Spinal cord (tissue), 10 donors: ENCODE results near the gene CLIP2. TPM values are rescaled to one million over a fixed set of nuclear protein-coding genes. Genes with fewer than 3 reads are reported as not detected.

Experiments used
- DNase-seq, 6 donors: peaks; one replicate each; pipeline versions ENCODE4 v3.0.0 to v3.0.0-alpha.2; 2013 to 2015; ENCODE audit warnings: low spot score in 6 of 6, low read depth in 4 of 6
- H3K27ac ChIP-seq: one replicate; pipeline ENCODE4 v1.5.1; 2013; ENCODE audit warnings: low read depth, low read length, control low read depth
- H3K27me3 ChIP-seq: one replicate; pipeline ENCODE4 v1.6.1; 2013; ENCODE audit warnings: low read length; ENCODE audit not compliant: control insufficient read depth, insufficient read depth
- H3K36me3 ChIP-seq: one replicate; pipeline ENCODE4 v1.6.1; 2013; ENCODE audit warnings: low read length; ENCODE audit not compliant: control insufficient read depth, insufficient read depth
- H3K4me1 ChIP-seq: one replicate; pipeline ENCODE4 v1.6.1; 2013; ENCODE audit warnings: low read length; ENCODE audit not compliant: control insufficient read depth, insufficient read depth
- H3K4me3 ChIP-seq: one replicate; pipeline ENCODE4 v1.5.1; 2013; ENCODE audit warnings: low read depth, low read length, control low read depth
- H3K9me3 ChIP-seq: one replicate; pipeline ENCODE4 v1.6.1; 2013; ENCODE audit warnings: low read length; ENCODE audit not compliant: control insufficient read depth, insufficient read depth
- WGBS: methylation state at CpG from one replicate; pipeline ENCODE4 v1.1.5; 2013; ENCODE audit warnings: missing lambda C conversion rate; ENCODE audit not compliant: insufficient coverage; 5-methylcytosine and 5-hydroxymethylcytosine counted together
- polyA plus RNA-seq, 2 donors: library from polyadenylated mRNA; unstranded; fragments of 120-200 nt; gene quantifications; one replicate each; pipeline ENCODE4 v1.2.1, GENCODE V29; 2013; ENCODE audit not compliant: insufficient read length in 2 of 2
- total RNA-seq, 2 donors: library from RNA; depleted of rRNA in 1 of 2; stranded (reverse); fragments of 120-200 nt in 1 of 2; fragments of >200 nt in 1 of 2; gene quantifications; one replicate each; pipeline versions ENCODE4 v1.2.3 to v1.2.4, GENCODE V29; 2013 to 2014
- donor health status: healthy.

CLIP2 gene
- total and polyA plus RNA-seq, 4 donors: 34.4 to 110 (median 76.9) TPM

GRCh38 chr7:74292757-74293576 lies 3.8 kb downstream of the CLIP2 start:
- Histone ChIP-seq H3K36me3 (peaks cover 17% of the 10 kb centered on the region), H3K27me3 (no peaks in the 10 kb centered on the region), H3K9me3 (no peaks in the 10 kb centered on the region), H3K4me3 (no peak overlapping the region), H3K4me1 (peaks cover 65% of the 10 kb centered on the region), H3K27ac (peak overlapping the region; percentile 33)
- DNase-seq: no peak
- 60% methylated on average over 9 of the region's 18 CpGs for WGBS

GRCh38 chr7:74293577-74293908 lies 4.3 kb downstream of the CLIP2 start:
- H3K9me3 ChIP-seq: no peaks in the 10 kb centered on the region
- H3K27ac ChIP-seq: no peak overlapping the region
- DNase-seq: no peak
- H3K27me3 ChIP-seq: no peaks in the 10 kb centered on the region
- H3K4me3 ChIP-seq: no peak overlapping the region
- 28% methylated on average over 2 of the region's 4 CpGs for WGBS
- peaks cover 17% of the 10 kb centered on the region for H3K36me3 ChIP-seq
- H3K4me1 ChIP-seq: peaks cover 60% of the 10 kb centered on the region

GRCh38 chr7:74294191-74294998 lies 5.2 kb downstream of the CLIP2 start:
- peak overlapping the region; percentile 45 for H3K27ac ChIP-seq
- no peak overlapping the region for H3K4me3 ChIP-seq
- no peaks in the 10 kb centered on the region for H3K9me3 ChIP-seq
- peaks cover 17% of the 10 kb centered on the region for H3K36me3 ChIP-seq
- DNase-seq: peak in 1 of 6 donors; percentile 49
- WGBS: 46% methylated on average over 13 of the region's 17 CpGs
- H3K27me3 ChIP-seq: no peaks in the 10 kb centered on the region
- H3K4me1 ChIP-seq: peaks cover 54% of the 10 kb centered on the region

- no peaks in the 10 kb centered on the region for H3K9me3 ChIP-seq
- no peak overlapping the region for H3K4me3 ChIP-seq
- WGBS: 90% methylated on average over 10 of the region's 15 CpGs
- H3K36me3 ChIP-seq: peaks cover 16% of the 10 kb centered on the region
- H3K27me3 ChIP-seq: no peaks in the 10 kb centered on the region
- H3K4me1 ChIP-seq: peaks cover 34% of the 10 kb centered on the region
- no peak overlapping the region for H3K27ac ChIP-seq
- DNase-seq: no peak
These were observed 8.5 kb downstream of the CLIP2 start for GRCh38 chr7:74297516-74298233.

DNA sequence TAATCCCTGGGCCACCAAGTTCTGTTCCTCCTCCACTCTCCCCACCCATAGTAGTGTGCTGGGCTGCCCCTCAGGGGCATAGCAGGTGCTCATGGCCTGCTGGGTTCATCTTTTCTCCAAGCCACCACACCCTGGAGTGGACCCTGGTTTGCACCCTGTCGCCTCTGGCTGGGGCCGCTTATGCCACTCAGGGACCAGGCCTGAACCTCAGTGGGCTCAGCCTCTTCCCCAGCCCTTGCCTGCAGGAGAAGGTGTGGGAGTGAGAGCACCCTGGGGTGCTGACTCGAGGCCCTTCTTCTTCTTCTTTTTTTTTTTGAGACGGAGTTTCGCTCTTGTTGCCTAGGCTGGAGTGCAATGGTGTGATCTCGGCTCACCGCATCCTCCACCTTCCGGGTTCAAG lies 10.2 kb downstream of the CLIP2 start:
- H3K27me3 ChIP-seq: no peaks in the 10 kb centered on the region
- no peak for DNase-seq
- H3K36me3 ChIP-seq: peaks cover 14% of the 10 kb centered on the region
- no peak overlapping the region for H3K4me3 ChIP-seq
- H3K27ac ChIP-seq: no peak overlapping the region
- H3K9me3 ChIP-seq: no peaks in the 10 kb centered on the region
- peaks cover 24% of the 10 kb centered on the region for H3K4me1 ChIP-seq
- 100% methylated on average over 4 of the region's 8 CpGs for WGBS

- Histone ChIP-seq H3K27ac (no peak overlapping the region), H3K36me3 (peaks cover 14% of the 10 kb centered on the region), H3K9me3 (no peaks in the 10 kb centered on the region), H3K4me3 (no peak overlapping the region), H3K27me3 (no peaks in the 10 kb centered on the region), H3K4me1 (peaks cover 26% of the 10 kb centered on the region)
- WGBS: no CpG with 5 or more reads among the region's 4 CpGs
- DNase-seq: no peak
These were observed 11.7 kb downstream of the CLIP2 start for GRCh38 chr7:74300926-74301325.

DNA sequence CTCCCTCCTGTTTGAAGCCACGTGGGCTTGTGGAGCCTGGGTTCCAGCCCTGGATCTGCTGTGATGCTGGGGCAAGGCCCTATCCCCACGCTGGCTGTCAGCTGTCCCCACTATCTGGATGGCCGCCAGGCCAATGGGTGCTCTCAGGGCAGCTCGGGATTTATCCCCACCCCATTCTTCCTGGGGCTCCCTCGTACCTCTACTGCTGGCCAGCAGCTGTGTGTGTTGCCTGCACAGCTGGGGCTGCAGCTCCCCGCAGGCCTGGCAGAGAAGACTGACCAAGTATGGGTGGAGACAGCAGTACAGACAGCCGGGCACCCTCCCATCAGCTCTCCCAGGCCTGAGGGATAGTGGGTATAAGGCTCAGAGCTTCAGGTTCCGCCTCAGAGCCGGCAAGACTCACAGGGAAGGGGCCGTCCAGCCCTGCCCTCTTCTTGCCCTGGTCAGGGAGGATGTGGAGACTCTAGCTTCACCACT lies 13.6 kb downstream of the CLIP2 start:
- H3K27ac ChIP-seq: no peak overlapping the region
- no peaks in the 10 kb centered on the region for H3K27me3 ChIP-seq
- WGBS: 45% methylated on average over 7 of the region's 10 CpGs
- peaks cover 45% of the 10 kb centered on the region for H3K4me1 ChIP-seq
- no peak for DNase-seq
- no peak overlapping the region for H3K4me3 ChIP-seq
- H3K36me3 ChIP-seq: peaks cover 16% of the 10 kb centered on the region
- no peaks in the 10 kb centered on the region for H3K9me3 ChIP-seq

- H3K27me3 ChIP-seq: no peaks in the 10 kb centered on the region
- H3K4me1 ChIP-seq: peaks cover 54% of the 10 kb centered on the region
- H3K9me3 ChIP-seq: no peaks in the 10 kb centered on the region
- DNase-seq: no peak
- H3K36me3 ChIP-seq: peaks cover 19% of the 10 kb centered on the region
- no peak overlapping the region for H3K27ac ChIP-seq
- no peak overlapping the region for H3K4me3 ChIP-seq
- WGBS: no CpG with 5 or more reads among the region's 2 CpGs
These were observed 15.3 kb downstream of the CLIP2 start for GRCh38 chr7:74304550-74304949.

DNA sequence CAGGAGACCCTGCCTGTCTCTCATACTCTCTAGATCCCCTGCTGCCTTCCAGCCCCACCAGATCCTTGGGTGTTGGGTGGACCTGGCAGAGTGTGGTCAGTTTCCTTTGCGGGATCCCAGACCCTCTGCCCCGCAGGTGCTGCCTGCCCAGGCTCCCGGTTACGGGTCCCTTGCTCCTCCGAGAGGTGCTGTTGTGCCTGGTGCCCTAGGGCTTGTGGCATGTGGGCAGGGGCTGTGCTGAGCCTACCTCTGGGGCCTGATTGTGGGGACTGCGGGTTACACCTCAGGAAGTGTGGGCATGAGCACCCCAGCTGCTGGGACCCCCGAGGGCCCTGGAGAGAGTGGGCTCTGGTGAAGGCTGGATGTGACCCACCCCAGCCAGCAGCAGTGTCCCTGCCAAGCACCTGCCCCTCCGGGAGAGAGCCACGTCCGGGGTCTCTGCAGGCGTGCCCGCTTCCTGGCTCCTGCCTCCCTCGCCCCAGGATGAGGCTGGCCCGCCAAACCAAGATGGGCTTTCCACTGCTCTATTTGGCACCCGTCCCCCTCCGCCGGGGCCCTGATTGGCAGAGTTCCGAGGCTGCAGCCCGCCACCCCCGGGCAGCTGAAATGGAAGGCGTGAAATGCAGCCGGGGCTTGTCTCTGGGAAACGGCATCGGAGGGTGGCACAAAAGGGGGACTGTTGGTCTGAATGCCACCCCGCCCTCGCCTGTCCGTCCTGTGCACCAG lies 17.0 kb downstream of the CLIP2 start:
- Histone ChIP-seq H3K4me1 (peaks cover 54% of the 10 kb centered on the region), H3K27me3 (no peaks in the 10 kb centered on the region), H3K36me3 (peaks cover 19% of the 10 kb centered on the region), H3K9me3 (no peaks in the 10 kb centered on the region), H3K27ac (peak overlapping the region; percentile 82), H3K4me3 (no peak overlapping the region)
- DNase-seq: peak in 5 of 6 donors; percentile 59 to 92 (median 76)
- WGBS: 23% methylated on average over 27 of the region's 27 CpGs
